Osteoblast (primary cell): Measurements from ENCODE around the gene DHRS13. TPM values are rescaled to one million over a fixed set of nuclear protein-coding genes. Genes with fewer than 3 reads are reported as not detected.

Experiments
- DNase-seq: peaks from one replicate; pipeline ENCODE4 v3.0.0; 2011; ENCODE audit warnings: low spot score, mixed read lengths; ENCODE audit not compliant: insufficient read length; ENCODE audit errors: missing footprints
- H2AFZ ChIP-seq: 2 replicates; pipeline ENCODE4 v1.6.0; 2011; ENCODE audit warnings: mild to moderate bottlenecking, low read length
- H3K27ac ChIP-seq: 2 replicates; pipeline ENCODE4 v1.5.1; 2011; ENCODE audit warnings: mild to moderate bottlenecking, low read depth, low read length, moderate library complexity
- H3K27me3 ChIP-seq: 2 replicates; pipeline ENCODE4 v1.6.0; 2012; ENCODE audit warnings: mild to moderate bottlenecking, control low read depth, inconsistent platforms, low read length, moderate library complexity; ENCODE audit not compliant: insufficient read depth
- H3K36me3 ChIP-seq: 2 replicates; pipeline ENCODE4 v1.5.1; 2011; ENCODE audit warnings: mild to moderate bottlenecking, low read length, control low read depth, moderate library complexity; ENCODE audit not compliant: insufficient read depth
- H3K4me1 ChIP-seq: 2 replicates; pipeline ENCODE4 v1.5.1; 2011; ENCODE audit warnings: mild to moderate bottlenecking, low read length, control low read depth, moderate library complexity; ENCODE audit not compliant: insufficient read depth
- H3K4me2 ChIP-seq: 2 replicates; pipeline ENCODE4 v1.6.0; 2011; ENCODE audit warnings: mild to moderate bottlenecking, low read length; ENCODE audit not compliant: insufficient read depth
- H3K4me3 ChIP-seq: fragments of 200-600 bp; sonication (generic); 3 replicates; pipeline ENCODE4 v1.5.1; 2012; ENCODE audit warnings: mild to moderate bottlenecking, low read length, inconsistent platforms; ENCODE audit not compliant: insufficient read depth
- H3K79me2 ChIP-seq: 2 replicates; pipeline ENCODE4 v1.6.0; 2012; ENCODE audit warnings: mild to moderate bottlenecking, low read length, control low read depth, inconsistent platforms; ENCODE audit not compliant: insufficient read depth
- H3K9me3 ChIP-seq: 2 replicates; pipeline ENCODE4 v1.5.1; 2011; ENCODE audit warnings: low read depth, low read length, control low read depth
- H4K20me1 ChIP-seq: 2 replicates; pipeline ENCODE4 v1.6.0; 2012; ENCODE audit warnings: mild to moderate bottlenecking, low read length, control low read depth; ENCODE audit not compliant: insufficient read depth
- total RNA-seq: library from RNA; depleted of rRNA; stranded (reverse); fragments of >200 nt; gene quantifications from 2 replicates; pipeline ENCODE4 v1.2.3, GENCODE V29; 2012
- TF ChIP-seq, protein P1 (sequence below): IDR thresholded peaks from 2 replicates; pipeline ENCODE4 v1.5.1; 2011; ENCODE audit warnings: mild to moderate bottlenecking, low read depth, low read length, moderate library complexity; ENCODE audit errors: extremely low read depth

The DHRS13 gene
- total RNA-seq, 1 donor, result 6.2 TPM

DNA sequence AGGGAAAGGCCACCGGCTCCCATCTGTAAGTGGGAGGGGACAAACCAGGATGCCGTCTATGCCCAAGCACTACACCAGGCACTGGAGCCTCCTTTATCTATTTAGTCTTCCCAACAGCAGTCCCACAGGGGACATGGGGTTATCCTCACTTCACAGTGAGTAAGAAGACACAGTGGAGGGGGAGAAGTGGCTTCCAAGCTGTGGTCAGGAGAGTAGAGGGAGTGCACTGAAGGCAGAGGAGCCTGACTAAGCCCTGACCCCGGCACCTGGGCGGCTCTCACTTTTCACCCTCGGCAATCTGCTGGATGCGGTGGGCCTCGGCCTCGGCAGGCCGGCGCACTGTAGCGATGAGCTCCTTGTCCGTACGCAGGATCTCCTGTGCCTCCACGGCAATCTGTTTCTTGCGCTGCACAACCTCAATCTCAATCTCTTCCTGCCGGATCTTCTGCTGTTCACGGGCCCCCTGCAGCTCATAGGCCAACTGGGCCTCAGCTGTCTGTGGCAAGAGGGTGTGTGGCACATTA, 21.3 kb downstream of the DHRS13 start:
- H3K79me2 ChIP-seq, result no peaks in the 10 kb centered on the region
- no peaks in the 10 kb centered on the region for H3K9me3 ChIP-seq
- H3K4me2 ChIP-seq, result no peak overlapping the region
- H3K4me3 ChIP-seq, result no peak overlapping the region
- H3K4me1 ChIP-seq, result no peaks in the 10 kb centered on the region
- H3K27ac ChIP-seq, result no peak overlapping the region
- H3K36me3 ChIP-seq, result peaks cover 33% of the 10 kb centered on the region
- no peaks in the 10 kb centered on the region for H3K27me3 ChIP-seq
- peak; percentile 21 for DNase-seq
- TF ChIP-seq, protein P1, sequence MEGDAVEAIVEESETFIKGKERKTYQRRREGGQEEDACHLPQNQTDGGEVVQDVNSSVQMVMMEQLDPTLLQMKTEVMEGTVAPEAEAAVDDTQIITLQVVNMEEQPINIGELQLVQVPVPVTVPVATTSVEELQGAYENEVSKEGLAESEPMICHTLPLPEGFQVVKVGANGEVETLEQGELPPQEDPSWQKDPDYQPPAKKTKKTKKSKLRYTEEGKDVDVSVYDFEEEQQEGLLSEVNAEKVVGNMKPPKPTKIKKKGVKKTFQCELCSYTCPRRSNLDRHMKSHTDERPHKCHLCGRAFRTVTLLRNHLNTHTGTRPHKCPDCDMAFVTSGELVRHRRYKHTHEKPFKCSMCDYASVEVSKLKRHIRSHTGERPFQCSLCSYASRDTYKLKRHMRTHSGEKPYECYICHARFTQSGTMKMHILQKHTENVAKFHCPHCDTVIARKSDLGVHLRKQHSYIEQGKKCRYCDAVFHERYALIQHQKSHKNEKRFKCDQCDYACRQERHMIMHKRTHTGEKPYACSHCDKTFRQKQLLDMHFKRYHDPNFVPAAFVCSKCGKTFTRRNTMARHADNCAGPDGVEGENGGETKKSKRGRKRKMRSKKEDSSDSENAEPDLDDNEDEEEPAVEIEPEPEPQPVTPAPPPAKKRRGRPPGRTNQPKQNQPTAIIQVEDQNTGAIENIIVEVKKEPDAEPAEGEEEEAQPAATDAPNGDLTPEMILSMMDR, result no peak
- no peak overlapping the region for H2AFZ ChIP-seq
- peaks cover 2% of the 10 kb centered on the region for H4K20me1 ChIP-seq

DNA sequence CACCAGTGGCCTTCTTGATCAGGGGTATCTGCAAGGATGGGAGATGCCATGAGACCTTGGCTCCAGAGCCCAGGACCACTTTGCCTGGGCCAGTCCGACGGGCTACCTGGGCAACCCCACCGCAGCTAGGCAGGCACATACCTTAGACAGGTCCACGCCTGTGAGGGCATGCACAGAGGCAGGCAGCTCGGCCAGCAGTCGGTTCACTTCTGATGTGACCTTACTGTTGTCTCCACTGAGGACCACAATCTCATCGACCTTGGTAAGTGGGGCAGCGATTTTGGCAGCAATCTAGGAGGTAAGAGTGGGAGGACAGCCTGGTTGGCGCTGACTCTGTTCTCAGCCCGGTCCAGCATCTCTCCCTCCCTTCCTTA, 22.3 kb downstream of the DHRS13 start:
- TF ChIP-seq, protein P1, result no peak
- Histone ChIP-seq H4K20me1 (no peaks in the 10 kb centered on the region), H2AFZ (no peak overlapping the region), H3K9me3 (no peaks in the 10 kb centered on the region), H3K79me2 (no peaks in the 10 kb centered on the region), H3K27me3 (no peaks in the 10 kb centered on the region), H3K27ac (no peak overlapping the region), H3K4me3 (no peak overlapping the region), H3K36me3 (peaks cover 33% of the 10 kb centered on the region), H3K4me2 (no peak overlapping the region), H3K4me1 (no peaks in the 10 kb centered on the region)
- DNase-seq, result no peak

DNA sequence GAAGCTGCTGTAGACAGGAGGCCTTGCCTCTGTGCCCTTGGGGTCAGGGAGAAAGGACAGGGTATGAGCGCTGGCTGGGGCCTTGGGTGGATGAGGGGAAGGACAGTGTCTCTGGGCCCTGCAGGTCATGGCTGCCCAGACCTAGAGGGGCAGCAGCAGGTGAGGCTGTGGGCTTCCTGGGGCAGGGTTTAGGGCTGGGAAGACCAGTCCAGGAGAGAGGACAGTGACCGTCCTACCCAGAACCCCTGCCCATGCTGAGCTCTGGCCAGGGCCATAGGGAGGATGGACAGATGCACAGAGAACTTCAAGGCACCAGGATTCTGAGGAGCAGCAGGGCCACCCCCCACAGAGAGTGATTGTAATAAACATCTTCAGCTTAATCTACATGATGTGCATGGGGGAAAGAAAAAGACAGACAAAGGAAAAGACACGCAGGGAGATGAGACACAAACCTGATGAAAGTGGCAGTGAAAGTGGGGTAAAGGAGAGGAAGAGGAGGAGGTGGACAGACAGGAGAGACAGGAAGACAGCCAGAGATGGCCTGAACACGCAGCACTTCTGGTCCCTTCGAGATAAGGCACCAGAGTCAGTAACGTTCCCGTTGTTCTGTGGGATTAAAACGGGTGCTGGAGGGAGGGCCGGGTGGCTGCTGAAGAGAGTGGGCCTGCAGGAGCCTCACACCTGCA, 22.9 kb downstream of the DHRS13 start:
- DNase-seq, result peak; percentile 38
- Histone ChIP-seq H3K36me3 (peaks cover 33% of the 10 kb centered on the region), H2AFZ (no peak overlapping the region), H3K27ac (no peak overlapping the region), H3K9me3 (no peaks in the 10 kb centered on the region), H3K79me2 (no peaks in the 10 kb centered on the region), H3K4me2 (no peak overlapping the region), H3K27me3 (no peaks in the 10 kb centered on the region), H3K4me1 (no peaks in the 10 kb centered on the region), H4K20me1 (no peaks in the 10 kb centered on the region), H3K4me3 (no peak overlapping the region)
- TF ChIP-seq, protein P1, result no peak

DNA sequence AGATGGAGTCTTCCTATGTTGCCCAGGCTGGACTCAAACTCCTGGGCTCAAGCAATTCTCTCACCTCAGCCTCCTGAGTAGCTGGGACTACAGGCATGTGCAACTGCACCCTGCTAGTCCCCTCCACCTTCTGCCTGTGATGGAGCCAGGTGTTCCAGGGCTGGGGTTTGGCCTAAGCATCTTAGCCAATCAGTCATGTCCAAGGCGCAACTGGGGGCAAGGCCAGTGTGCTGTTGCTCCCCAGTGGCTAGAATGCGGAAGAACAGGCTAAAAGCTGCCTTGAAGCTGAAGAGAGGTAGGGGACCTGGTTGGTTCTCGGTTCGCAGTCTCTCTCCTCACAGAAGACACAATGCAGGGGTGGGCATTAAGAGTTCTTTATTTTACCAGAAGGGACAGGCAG, 23.9 kb downstream of the DHRS13 start:
- H3K9me3 ChIP-seq, result no peaks in the 10 kb centered on the region
- no peak overlapping the region for H3K4me3 ChIP-seq
- H3K36me3 ChIP-seq, result peaks cover 33% of the 10 kb centered on the region
- H4K20me1 ChIP-seq, result no peaks in the 10 kb centered on the region
- H2AFZ ChIP-seq, result no peak overlapping the region
- peak; percentile 90 for DNase-seq
- no peaks in the 10 kb centered on the region for H3K4me1 ChIP-seq
- TF ChIP-seq, protein P1, result peak; percentile 49
- no peaks in the 10 kb centered on the region for H3K79me2 ChIP-seq
- H3K4me2 ChIP-seq, result no peak overlapping the region
- H3K27me3 ChIP-seq, result no peaks in the 10 kb centered on the region
- H3K27ac ChIP-seq, result no peak overlapping the region
